ENCODE results near the gene RBPMS2. TPM values are rescaled to one million over a fixed set of nuclear protein-coding genes. Genes with fewer than 3 reads are reported as not detected.

The RBPMS2 gene
- total and polyA plus RNA-seq, 7 donors, result 1.6 to 3.6 (median 2.0) TPM

DNA sequence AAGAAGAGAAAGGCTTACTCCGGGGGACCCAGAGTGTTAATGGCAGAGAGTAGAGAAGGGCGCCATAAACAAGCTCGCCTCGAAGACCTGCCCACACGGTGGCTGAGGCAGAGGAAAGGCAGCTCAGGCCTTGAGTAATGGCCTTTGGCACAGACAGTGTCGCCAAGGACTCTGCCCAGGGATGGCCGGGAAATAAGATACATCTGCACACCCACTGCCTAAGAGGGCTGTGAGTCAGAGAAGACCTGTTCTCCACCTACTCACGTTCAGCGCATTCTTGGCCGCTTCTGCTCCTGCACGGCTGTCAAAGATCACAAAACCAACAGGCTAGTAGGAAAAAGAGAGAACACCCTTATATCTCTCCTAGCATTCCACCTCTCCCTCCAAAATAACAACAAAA lies 26.2 kb downstream of the RBPMS2 start:
- intact Hi-C loops (cut with DNase I), result no loop called here
- ATAC-seq, result peak; percentile 98 to 100 (median 100)
- H3K27ac ChIP-seq, result no peak overlapping the region

DNA sequence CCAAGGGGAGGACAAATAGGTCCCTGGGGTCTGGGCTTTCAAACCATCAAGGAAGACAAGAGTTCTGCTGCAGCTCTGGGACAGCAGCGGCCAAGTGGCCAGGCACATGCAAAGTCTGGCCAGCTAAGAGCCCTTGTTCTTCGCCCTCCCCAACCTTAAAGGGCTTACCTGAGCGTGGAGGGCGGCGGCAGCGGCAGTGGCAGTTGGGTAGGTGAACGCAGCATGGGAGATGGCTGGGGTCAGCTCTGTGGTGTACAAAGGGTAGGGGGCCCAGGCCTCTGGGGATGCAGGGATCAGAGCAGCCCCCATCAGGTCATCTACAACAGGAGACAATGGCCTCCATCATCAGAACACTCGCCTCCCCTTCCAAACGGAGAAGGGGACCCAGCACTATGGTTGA lies 27.1 kb downstream of the RBPMS2 start:
- ATAC-seq (no peak), DNase-seq (no peak)
- 97% methylated on average over 9 of the region's 9 CpGs for WGBS, 3 donors
- intact Hi-C loops (cut with DNase I), result no loop called here
- H3K27me3 ChIP-seq (ENCODE audit: insufficient read depth in 3 of 3, low read length in 2 of 3), result no peaks in the 10 kb centered on the region
- TF ChIP-seq, protein P1, sequence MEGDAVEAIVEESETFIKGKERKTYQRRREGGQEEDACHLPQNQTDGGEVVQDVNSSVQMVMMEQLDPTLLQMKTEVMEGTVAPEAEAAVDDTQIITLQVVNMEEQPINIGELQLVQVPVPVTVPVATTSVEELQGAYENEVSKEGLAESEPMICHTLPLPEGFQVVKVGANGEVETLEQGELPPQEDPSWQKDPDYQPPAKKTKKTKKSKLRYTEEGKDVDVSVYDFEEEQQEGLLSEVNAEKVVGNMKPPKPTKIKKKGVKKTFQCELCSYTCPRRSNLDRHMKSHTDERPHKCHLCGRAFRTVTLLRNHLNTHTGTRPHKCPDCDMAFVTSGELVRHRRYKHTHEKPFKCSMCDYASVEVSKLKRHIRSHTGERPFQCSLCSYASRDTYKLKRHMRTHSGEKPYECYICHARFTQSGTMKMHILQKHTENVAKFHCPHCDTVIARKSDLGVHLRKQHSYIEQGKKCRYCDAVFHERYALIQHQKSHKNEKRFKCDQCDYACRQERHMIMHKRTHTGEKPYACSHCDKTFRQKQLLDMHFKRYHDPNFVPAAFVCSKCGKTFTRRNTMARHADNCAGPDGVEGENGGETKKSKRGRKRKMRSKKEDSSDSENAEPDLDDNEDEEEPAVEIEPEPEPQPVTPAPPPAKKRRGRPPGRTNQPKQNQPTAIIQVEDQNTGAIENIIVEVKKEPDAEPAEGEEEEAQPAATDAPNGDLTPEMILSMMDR (IDR thresholded peaks at IDR 0.05), result no peak
- H3K4me3 ChIP-seq, result no peak overlapping the region
- H3K27ac ChIP-seq, result no peak overlapping the region
- H3K9me3 ChIP-seq, result no peaks in the 10 kb centered on the region
- no peaks in the 10 kb centered on the region for H3K36me3 ChIP-seq (ENCODE audit: insufficient read depth in 1 of 2, low read depth in 1 of 2)
- H3K4me1 ChIP-seq, result peaks cover 11% of the 10 kb centered on the region

More for the DNA sequence above, 26.2 kb downstream of the RBPMS2 start:
- TF ChIP-seq, protein P1 (IDR thresholded peaks at IDR 0.05), result no peak
- 37 to 54% (median 40%) methylated on average over 11 of the region's 11 CpGs for WGBS, 3 donors
- peak; percentile 60 to 88 for DNase-seq
- Histone ChIP-seq H3K9me3 (no peaks in the 10 kb centered on the region), H3K27me3 (ENCODE audit: insufficient read depth in 3 of 3, low read length in 2 of 3) (no peaks in the 10 kb centered on the region), H3K36me3 (ENCODE audit: insufficient read depth in 1 of 2, low read depth in 1 of 2) (no peaks in the 10 kb centered on the region), H3K4me1 (peaks cover 11% of the 10 kb centered on the region), H3K4me3 (no peak overlapping the region)

DNA sequence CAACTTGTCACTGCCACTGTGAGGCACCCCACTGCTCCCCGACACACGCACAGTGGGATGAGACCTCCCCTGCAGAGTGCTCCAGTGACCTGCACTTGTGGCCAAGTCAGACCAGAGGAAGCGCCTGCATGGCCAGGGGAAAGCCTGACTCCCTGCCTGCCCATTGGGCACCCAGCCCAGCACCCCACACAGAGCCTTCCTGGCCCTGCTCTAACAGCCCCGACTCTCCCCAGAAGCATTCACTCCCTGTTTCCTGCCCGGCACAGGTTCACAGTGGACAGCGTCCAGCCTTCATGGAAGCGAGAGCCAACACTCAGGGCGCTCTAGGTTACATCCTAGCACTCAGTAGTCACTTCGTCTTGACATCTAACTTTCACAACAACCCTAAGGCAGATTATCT lies 27.8 kb downstream of the RBPMS2 start:
- Histone ChIP-seq H3K4me3 (no peak overlapping the region), H3K36me3 (ENCODE audit: insufficient read depth in 1 of 2, low read depth in 1 of 2) (no peaks in the 10 kb centered on the region), H3K9me3 (no peaks in the 10 kb centered on the region), H3K27ac (no peak overlapping the region), H3K27me3 (ENCODE audit: insufficient read depth in 3 of 3, low read length in 2 of 3) (no peaks in the 10 kb centered on the region), H3K4me1 (peaks cover 11% of the 10 kb centered on the region)
- intact Hi-C loops (cut with DNase I), result no loop called here
- no peak for ATAC-seq
- WGBS, 3 donors, result 53 to 61% (median 61%) methylated on average over 9 of the region's 9 CpGs
- TF ChIP-seq, protein P1 (IDR thresholded peaks at IDR 0.05), result no peak
- no peak for DNase-seq

GRCh38 chr15:64746921-64747320 lies 28.5 kb downstream of the RBPMS2 start:
- DNase-seq, result no peak
- H3K9me3 ChIP-seq, result no peaks in the 10 kb centered on the region
- intact Hi-C loops (cut with DNase I), result no loop called here
- TF ChIP-seq, protein P1 (IDR thresholded peaks at IDR 0.05), result no peak
- no peak overlapping the region for H3K4me3 ChIP-seq
- no peaks in the 10 kb centered on the region for H3K27me3 ChIP-seq (ENCODE audit: insufficient read depth in 3 of 3, low read length in 2 of 3)
- 85 to 92% (median 87%) methylated on average over 7 of the region's 7 CpGs for WGBS, 3 donors
- peaks cover 11% of the 10 kb centered on the region for H3K4me1 ChIP-seq
- H3K27ac ChIP-seq, result no peak overlapping the region
- no peaks in the 10 kb centered on the region for H3K36me3 ChIP-seq (ENCODE audit: insufficient read depth in 1 of 2, low read depth in 1 of 2)
- no peak for ATAC-seq

DNA sequence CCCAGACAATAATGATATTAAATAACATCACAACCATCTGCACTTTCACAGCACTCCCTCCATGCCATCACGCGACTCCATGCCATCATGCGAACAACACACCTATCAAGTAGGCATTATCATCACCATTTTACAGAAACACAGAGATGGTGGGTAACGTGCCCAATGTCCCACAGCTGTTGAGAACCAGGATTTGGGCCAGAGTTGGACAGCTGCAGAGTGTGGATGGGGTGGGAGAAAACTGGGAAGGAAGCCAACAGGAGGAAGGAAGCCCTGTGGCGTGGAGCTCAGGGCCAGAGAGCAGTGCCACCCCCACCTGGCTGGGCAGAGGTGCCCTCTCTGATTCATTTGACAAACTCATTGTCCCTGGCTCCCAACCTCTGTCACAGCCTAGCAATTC lies 29.0 kb downstream of the RBPMS2 start:
- TF ChIP-seq, protein P1 (IDR thresholded peaks at IDR 0.05), result no peak
- Histone ChIP-seq H3K36me3 (ENCODE audit: insufficient read depth in 1 of 2, low read depth in 1 of 2) (no peaks in the 10 kb centered on the region), H3K4me3 (no peak overlapping the region), H3K27ac (no peak overlapping the region), H3K9me3 (no peaks in the 10 kb centered on the region), H3K4me1 (peaks cover 11% of the 10 kb centered on the region), H3K27me3 (ENCODE audit: insufficient read depth in 3 of 3, low read length in 2 of 3) (no peaks in the 10 kb centered on the region)
- ATAC-seq, result no peak
- 56 to 76% (median 66%) methylated on average over 5 of the region's 5 CpGs for WGBS, 3 donors
- intact Hi-C loops (cut with DNase I), result no loop called here
- no peak for DNase-seq
